Prostate gland (tissue), 2 donors: ENCODE measurements around the gene OR8G5.

Experiments used
- POLR2A ChIP-seq: fragments of 450-650 bp; IDR thresholded peaks from one replicate; pipeline ENCODE4 v1.6.1; 2016; ENCODE audit warnings: antibody characterized with exemption, mild to moderate bottlenecking
- POLR2AphosphoS5 ChIP-seq: sonication (generic); formaldehyde crosslinking; IDR thresholded peaks from one replicate; pipeline ENCODE4 v1.6.1; 2017; ENCODE audit warnings: antibody characterized with exemption
- TF ChIP-seq, protein P1 (sequence below), 4 experiments: fragments of 200-600 bp in 2 of 4; fragments of 450-650 bp in 2 of 4; sonication (generic) in 2 of 4; IDR thresholded peaks; 1 replicate in 3 of 4; 2 replicates in 1 of 4; pipeline ENCODE4 v1.5.1; 2016 to 2019; ENCODE audit warnings: antibody characterized with exemption in 4 of 4, mild to moderate bottlenecking in 2 of 4, moderate library complexity in 2 of 4

DNA sequence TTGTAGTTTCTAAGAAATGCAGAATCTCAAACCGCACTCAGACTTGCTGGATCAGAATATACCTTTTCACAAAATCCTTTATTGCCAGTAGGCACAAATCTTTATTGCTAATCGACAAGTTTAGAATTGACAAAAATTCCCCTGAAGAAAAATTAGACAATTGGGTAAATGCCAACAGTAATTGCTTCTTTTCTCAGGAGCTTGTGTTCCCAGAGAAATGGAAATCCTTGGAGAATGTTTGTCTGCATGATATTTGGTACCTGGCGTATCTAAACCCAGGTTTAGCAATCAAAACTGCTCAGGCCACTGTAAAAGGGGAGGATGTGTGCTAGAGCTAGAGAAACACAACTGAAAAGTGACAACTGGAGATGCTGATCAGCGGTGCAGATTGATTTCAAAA is at the start of gene OR8G5:
- TF ChIP-seq, protein P1, sequence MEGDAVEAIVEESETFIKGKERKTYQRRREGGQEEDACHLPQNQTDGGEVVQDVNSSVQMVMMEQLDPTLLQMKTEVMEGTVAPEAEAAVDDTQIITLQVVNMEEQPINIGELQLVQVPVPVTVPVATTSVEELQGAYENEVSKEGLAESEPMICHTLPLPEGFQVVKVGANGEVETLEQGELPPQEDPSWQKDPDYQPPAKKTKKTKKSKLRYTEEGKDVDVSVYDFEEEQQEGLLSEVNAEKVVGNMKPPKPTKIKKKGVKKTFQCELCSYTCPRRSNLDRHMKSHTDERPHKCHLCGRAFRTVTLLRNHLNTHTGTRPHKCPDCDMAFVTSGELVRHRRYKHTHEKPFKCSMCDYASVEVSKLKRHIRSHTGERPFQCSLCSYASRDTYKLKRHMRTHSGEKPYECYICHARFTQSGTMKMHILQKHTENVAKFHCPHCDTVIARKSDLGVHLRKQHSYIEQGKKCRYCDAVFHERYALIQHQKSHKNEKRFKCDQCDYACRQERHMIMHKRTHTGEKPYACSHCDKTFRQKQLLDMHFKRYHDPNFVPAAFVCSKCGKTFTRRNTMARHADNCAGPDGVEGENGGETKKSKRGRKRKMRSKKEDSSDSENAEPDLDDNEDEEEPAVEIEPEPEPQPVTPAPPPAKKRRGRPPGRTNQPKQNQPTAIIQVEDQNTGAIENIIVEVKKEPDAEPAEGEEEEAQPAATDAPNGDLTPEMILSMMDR (IDR thresholded peaks at IDR 0.05), result no peak
- TF ChIP-seq POLR2A (no peak), POLR2AphosphoS5 (no peak)
